Non-pigmented ciliary epithelial cell (primary cell): ENCODE data around the gene TNFRSF21.
"Not testable (repeated sequence)": the region's sequence is repeated elsewhere in the genome, so short reads cannot be mapped to it uniquely, and the experiment has no call there.

ENCODE experiments used
- DNase-seq: peaks from one replicate; pipeline ENCODE4 v3.0.0-alpha.2; 2010; ENCODE audit warnings: low read depth

TNFRSF21 gene

GRCh38 chr6:47251396-47251795, 58.3 kb downstream of the TNFRSF21 start:
- DNase-seq = no peak

GRCh38 chr6:47250302-47250701, 59.4 kb downstream of the TNFRSF21 start:
- no peak for DNase-seq

GRCh38 chr6:47248446-47248845, 61.3 kb downstream of the TNFRSF21 start:
- no peak for DNase-seq

GRCh38 chr6:47247227-47247797, 62.4 kb downstream of the TNFRSF21 start:
- DNase-seq = no peak

- no peak for DNase-seq
Measured at GRCh38 chr6:47246551-47246950, 63.2 kb downstream of the TNFRSF21 start.

- DNase-seq = no peak
Measured at GRCh38 chr6:47245745-47246371, 63.8 kb downstream of the TNFRSF21 start.

- DNase-seq = peak; percentile 78
Measured at GRCh38 chr6:47242483-47243386, 67.0 kb downstream of the TNFRSF21 start.

- no peak for DNase-seq
Measured at GRCh38 chr6:47241742-47242482, 67.8 kb downstream of the TNFRSF21 start.

GRCh38 chr6:47240277-47240890, 69.3 kb downstream of the TNFRSF21 start:
- no peak for DNase-seq

- DNase-seq = no peak
Measured at GRCh38 chr6:47239546-47239945, 70.2 kb downstream of the TNFRSF21 start.

GRCh38 chr6:47238456-47238995, 71.2 kb downstream of the TNFRSF21 start:
- no peak for DNase-seq

- no peak for DNase-seq
Measured at GRCh38 chr6:47237196-47237595, 72.5 kb downstream of the TNFRSF21 start.

- no peak for DNase-seq
Measured at GRCh38 chr6:47235964-47236760, 73.5 kb downstream of the TNFRSF21 start.

- DNase-seq = no peak
Measured at GRCh38 chr6:47235421-47235820, 74.3 kb downstream of the TNFRSF21 start.

- DNase-seq = no peak
Measured at GRCh38 chr6:47234266-47234933, 75.3 kb downstream of the TNFRSF21 start.

GRCh38 chr6:47231151-47231550, 78.6 kb downstream of the TNFRSF21 start:
- DNase-seq = no peak

GRCh38 chr6:47230579-47230978, 79.1 kb downstream of the TNFRSF21 start:
- no peak for DNase-seq

- DNase-seq = no peak
Measured at GRCh38 chr6:47229255-47229654, 80.5 kb downstream of the TNFRSF21 start.

GRCh38 chr6:47228093-47228492, 81.6 kb downstream of the TNFRSF21 start:
- DNase-seq = not testable (repeated sequence)

GRCh38 chr6:47223251-47223650, 86.5 kb downstream of the TNFRSF21 start:
- not testable (repeated sequence) for DNase-seq
